ENCODE results near the gene PADI4.

GRCh38 chr1:17404820-17405219 lies 96.8 kb downstream of the PADI4 start:
- TF ChIP-seq CTCF (IDR thresholded peaks at IDR 0.05; ENCODE audit: extremely low read depth in 1 of 2, insufficient read depth in 1 of 2, low read depth in 1 of 2, low read length in 2 of 2) (no peak), POLR2AphosphoS5 (IDR thresholded peaks at IDR 0.05; ENCODE audit: insufficient read depth, low read depth, low read length) (no peak), EZH2 (IDR thresholded peaks at IDR 0.05; ENCODE audit: borderline replicate concordance, low read depth, low read length, severe bottlenecking) (no peak), POLR2A (IDR thresholded peaks at IDR 0.05; ENCODE audit: low read depth, low read length) (no peak), JUN (IDR thresholded peaks at IDR 0.05; ENCODE audit: borderline replicate concordance, insufficient read depth, insufficient read length, low read depth) (no peak), GATA2 (IDR thresholded peaks at IDR 0.05; ENCODE audit: insufficient read depth, insufficient read length, low read depth, low read length) (no peak)
